ENCODE data around the gene AMY1B. TPM values are rescaled to one million over a fixed set of nuclear protein-coding genes. Genes with fewer than 3 reads are reported as not detected.
"Not testable (repeated sequence)": the region's sequence is repeated elsewhere in the genome, so short reads cannot be mapped to it uniquely, and the experiment has no call there.

Gene AMY1B
- total RNA-seq, 2 donors from 2014 or later, result not detected

DNA sequence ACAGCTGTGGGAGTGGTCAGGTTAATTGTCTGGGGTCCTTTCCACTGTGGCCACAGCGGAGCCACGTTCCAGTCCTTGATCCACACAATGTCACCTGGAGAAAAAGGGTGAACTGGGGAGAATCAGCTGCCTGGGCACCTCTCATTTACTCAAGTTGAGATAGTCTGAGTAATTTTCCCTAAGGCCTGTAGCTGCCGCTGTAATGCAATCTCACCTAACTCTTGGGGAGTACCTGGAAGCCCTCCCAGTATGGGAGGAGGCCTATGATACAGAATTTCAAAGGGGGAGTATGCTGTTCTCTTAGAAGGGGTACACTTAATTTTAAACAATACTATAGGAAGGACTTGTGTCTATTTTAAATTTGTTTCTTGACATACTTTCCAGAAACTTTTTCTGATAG is 45.7 kb downstream of the AMY1B start:
- not testable (repeated sequence) for H3K4me3 ChIP-seq; H3K4me1 ChIP-seq; H3K9me3 ChIP-seq; H3K27ac ChIP-seq; H3K27me3 ChIP-seq; H3K36me3 ChIP-seq; DNase-seq (ENCODE audit: low spot score)

DNA sequence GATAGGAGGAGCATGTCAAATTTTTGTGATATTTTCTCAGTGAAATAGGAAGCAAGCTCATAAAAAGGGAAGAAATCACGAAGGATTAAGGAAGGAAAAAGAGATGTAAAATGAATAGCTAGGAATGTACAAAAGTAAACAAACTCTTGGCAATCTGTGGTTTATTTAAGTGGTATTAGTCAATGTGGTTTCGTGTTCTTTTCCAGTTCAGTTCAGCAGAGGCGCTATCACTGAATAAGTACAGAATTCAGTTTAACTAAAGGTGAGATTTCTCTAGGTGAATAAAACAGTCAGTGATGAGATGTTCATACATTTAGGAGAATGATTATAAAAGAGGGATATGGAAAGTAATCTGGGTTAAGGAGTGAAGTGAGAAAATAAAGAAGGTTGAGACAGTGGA is 52.1 kb downstream of the AMY1B start:
- H3K27ac ChIP-seq; H3K27me3 ChIP-seq; H3K4me1 ChIP-seq; DNase-seq (ENCODE audit: low spot score); H3K9me3 ChIP-seq; H3K36me3 ChIP-seq; H3K4me3 ChIP-seq: not testable (repeated sequence)

DNA sequence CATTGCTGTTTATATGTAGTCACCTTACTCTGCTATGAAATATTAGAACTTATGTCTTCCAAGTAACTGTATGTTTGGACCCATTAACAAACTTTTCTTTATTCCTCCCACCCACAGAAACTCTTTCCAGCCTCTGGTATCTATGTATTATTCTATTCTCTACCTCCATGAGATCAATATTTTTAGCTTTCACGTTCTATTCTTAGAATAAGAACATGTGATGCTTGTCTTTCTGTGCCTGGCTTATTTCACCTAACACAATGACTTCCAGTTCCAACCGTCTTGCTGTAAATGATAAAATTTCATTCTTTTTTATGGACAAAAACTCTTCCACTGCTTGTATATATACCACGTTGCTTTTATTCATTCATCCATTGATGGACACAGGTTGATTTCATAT is 54.8 kb downstream of the AMY1B start:
- not testable (repeated sequence) for H3K36me3 ChIP-seq; H3K27ac ChIP-seq; H3K4me3 ChIP-seq; H3K4me1 ChIP-seq; H3K9me3 ChIP-seq; H3K27me3 ChIP-seq; DNase-seq (ENCODE audit: low spot score)

Other genes starting within 250 kb of the AMY1B start
- 10 to 100 TPM; 10.3 to 12.1 TPM for gene RNPC3, start 170.5 kb downstream of the AMY1B start, total RNA-seq
- 10 to 100 TPM; 25.1 to 37.1 TPM for gene AMY2B, start 124.6 kb downstream of the AMY1B start, total RNA-seq
- gene AMY2A, start 78.8 kb downstream of the AMY1B start, total RNA-seq, result 1 to 10 TPM in 1 of 2 donors, not detected in 1; 1.7 TPM
- not detected for gene AMY1A, start 40.5 kb downstream of the AMY1B start, total RNA-seq
- gene AMY1C, start 53.7 kb upstream of the AMY1B start, total RNA-seq, result not detected

Data from right atrium auricular region (tissue), 2 donors.